HG02973 (cell line): ENCODE data around the gene FLNB.
A peak's percentile ranks its signal among the peaks of the same experiment; 100 is the strongest.
"Not testable (repeated sequence)": the region's sequence is repeated elsewhere in the genome, so short reads cannot be mapped to it uniquely, and the experiment has no call there.

Experiments used
- ATAC-seq: cut with Tn5 transposase; IDR thresholded peaks from one replicate; pipeline ENCODE4 v1.9.1; 2021; ENCODE audit warnings: moderate library complexity; ENCODE audit not compliant: unreplicated experiment

Gene FLNB

DNA sequence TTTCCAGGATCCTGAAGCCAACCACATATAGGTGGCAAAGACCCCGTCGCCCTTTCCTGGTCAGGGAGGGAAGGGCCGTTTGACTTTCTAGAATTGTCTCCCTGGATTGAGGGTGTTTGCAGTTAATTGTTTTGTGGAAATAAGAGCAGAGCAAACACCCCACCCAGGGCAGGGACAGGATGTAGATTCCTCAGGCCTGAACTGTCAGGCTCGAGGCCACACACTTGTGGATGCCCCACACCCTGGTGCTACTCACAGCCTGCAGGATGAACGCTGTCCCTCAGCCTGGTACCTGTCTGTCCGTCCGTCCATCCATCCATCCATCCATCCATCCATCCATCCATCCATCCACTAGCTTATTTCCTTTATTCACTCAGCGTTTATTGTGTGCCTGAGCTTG lies 29.9 kb upstream of the FLNB start:
- ATAC-seq = no peak

- no peak for ATAC-seq
Observed at GRCh38 chr3:57980416-57980815, 27.8 kb upstream of the FLNB start.

- ATAC-seq = no peak
Observed at GRCh38 chr3:57981483-57982087, 26.6 kb upstream of the FLNB start.

GRCh38 chr3:57982561-57983243 lies 25.5 kb upstream of the FLNB start:
- ATAC-seq = no peak

- ATAC-seq = peak; percentile 98
Observed at GRCh38 chr3:57983734-57984518, 24.3 kb upstream of the FLNB start.

DNA sequence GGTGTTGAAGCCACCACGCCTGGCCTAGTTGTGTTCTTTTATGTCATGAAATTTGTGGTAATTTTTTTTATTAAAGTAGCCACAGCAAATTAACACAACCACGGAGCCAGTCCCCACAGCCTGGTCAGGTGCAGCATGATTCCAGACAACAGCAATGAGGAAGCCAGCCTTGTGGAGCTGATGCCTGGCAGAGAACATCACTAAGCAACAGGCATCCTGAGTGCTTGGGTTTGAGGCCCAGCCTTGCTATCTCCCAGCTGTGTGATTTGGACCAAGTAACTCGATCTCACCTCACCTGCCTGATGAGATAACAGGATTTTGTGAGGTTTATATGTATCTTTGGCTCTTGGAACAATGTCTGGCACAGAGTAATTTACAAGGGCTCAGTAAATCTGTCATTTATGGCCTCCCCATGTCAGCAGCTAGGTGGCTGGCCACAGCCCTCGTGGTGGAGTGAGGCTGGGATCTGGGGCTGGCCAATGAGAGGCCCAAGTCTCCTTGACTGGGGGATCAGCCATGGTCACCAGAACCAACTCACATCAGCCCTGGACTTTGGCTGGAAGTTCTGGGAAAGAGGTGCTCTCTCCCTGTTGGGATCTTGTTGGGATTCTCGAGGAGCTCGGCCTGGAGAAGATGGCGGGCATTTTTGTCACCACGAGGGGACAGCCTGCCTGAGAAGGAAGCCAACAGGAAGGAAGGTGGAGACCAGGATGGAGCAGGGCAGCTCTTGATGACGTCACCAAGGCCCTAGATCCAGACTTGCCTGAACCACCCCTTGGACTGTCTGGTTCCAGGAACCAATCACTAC lies 22.8 kb upstream of the FLNB start:
- ATAC-seq = no peak

- ATAC-seq = no peak
Observed at GRCh38 chr3:57985984-57986246, 22.3 kb upstream of the FLNB start.

DNA sequence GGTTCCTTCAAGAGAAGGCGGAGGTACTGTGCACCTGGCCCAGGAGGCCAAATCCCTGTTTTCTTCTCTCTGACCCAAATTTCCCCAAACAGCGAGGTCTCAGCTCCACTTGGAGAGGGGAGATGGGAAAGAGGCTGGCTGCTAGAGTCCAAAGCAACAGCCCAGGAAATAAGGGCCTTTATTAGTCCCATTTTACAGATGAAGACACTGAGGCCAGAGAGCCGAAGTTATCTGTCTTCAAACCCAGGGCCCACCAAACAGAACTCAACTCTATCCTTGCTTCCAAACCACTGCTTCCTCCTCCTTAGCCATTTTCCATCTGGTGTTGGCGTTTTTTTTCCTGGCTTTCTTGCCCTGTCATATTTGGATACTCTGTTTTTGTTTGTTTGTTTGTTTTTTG lies 22.0 kb upstream of the FLNB start:
- no peak for ATAC-seq

GRCh38 chr3:57989198-57989597 lies 19.0 kb upstream of the FLNB start:
- not testable (repeated sequence) for ATAC-seq

DNA sequence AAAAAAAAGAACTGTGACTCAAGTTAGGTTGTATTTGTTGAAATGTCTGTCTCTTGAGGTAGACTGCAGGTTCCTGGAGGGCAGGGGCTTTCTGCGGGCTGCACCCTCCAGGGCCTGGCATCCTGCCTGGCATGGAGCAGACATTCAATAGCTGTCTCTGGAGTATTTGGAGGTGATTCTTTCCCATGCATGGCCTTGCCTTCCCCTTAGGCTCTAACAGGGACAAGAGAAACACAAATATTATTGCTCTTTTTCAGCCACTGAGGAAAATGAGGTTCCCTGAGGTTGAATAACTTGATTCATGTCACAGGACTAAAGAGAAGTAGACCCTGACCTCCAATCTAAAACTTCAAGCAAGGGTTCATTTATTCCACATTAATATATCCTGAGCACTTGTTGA lies 18.6 kb upstream of the FLNB start:
- no peak for ATAC-seq

- ATAC-seq = no peak
Observed at GRCh38 chr3:57992452-57993213, 15.6 kb upstream of the FLNB start.

GRCh38 chr3:57998366-57999283 lies 9.6 kb upstream of the FLNB start:
- no peak for ATAC-seq

GRCh38 chr3:57999417-58000115 lies 8.7 kb upstream of the FLNB start:
- ATAC-seq = no peak

- ATAC-seq = no peak
Observed at GRCh38 chr3:58000306-58001085, 7.7 kb upstream of the FLNB start.

- ATAC-seq = no peak
Observed at GRCh38 chr3:58001086-58001467, 7.1 kb upstream of the FLNB start.

GRCh38 chr3:58001979-58002378 lies 6.2 kb upstream of the FLNB start:
- ATAC-seq = no peak

DNA sequence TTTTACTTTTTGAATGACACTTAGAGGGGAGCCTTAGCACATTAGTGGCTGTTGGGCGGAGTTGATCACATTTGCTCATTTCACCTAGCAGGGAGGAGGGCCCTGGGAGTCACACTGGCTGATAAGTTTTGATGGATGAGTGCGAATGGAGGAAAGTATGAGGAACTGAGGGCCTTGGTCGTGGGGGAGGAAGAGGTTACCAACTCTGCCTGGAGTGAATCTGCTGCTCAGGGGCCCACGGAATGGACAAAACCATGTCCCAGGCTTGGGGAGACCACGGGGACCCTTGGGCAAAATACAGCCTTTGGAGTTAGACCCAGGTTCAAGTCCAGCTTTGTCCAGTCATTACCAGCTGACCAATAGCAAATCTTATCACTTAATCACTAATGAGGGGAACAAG lies 5.1 kb upstream of the FLNB start:
- ATAC-seq = no peak

DNA sequence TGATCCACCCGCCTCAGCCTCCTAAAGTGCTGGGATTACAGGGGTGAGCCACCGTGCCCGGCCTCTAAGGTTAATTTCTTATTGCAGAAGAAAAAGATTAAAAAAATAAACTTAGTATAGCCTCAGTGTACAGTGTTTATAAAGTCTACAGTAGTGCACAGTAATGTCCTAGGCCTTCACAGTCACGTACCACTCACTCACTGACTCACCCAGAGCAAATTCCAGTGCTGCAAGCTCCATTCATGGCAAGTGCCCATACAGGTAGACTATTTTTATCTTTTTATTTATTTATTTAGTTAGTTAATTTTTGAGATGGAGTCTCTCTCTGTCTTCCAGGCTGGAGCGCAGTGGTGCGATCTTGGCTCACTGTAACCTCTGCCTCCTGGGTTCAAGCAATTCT lies 3.2 kb upstream of the FLNB start:
- no peak for ATAC-seq
